Stimulated activated naive CD8-positive, alpha-beta T cell treated with anti-CD3 and anti-CD28 coated beads, Interleukin-15, Interleukin-2, amounts not matched to agents 100 ng/mL and 50 ng/mL, for 24 hours (primary cell): ENCODE results near the gene GCN1.

Experiments
- H3K27ac Mint-ChIP-seq: one replicate; pipeline ENCODE4 v1.8.0; 2021; ENCODE audit warnings: mild to moderate bottlenecking, mixed read lengths
- H3K27me3 Mint-ChIP-seq: one replicate; pipeline ENCODE4 v1.8.0; 2021; ENCODE audit warnings: mixed read lengths
- H3K36me3 Mint-ChIP-seq: one replicate; pipeline ENCODE4 v1.8.0; 2021; ENCODE audit warnings: low read depth, mixed read lengths
- H3K4me1 Mint-ChIP-seq: one replicate; pipeline ENCODE4 v1.8.0; 2021; ENCODE audit warnings: low read depth, mixed read lengths
- H3K4me3 Mint-ChIP-seq: one replicate; pipeline ENCODE4 v1.8.0; 2021; ENCODE audit warnings: mild to moderate bottlenecking, mixed read lengths
- H3K9me3 Mint-ChIP-seq: one replicate; pipeline ENCODE4 v1.8.0; 2021; ENCODE audit warnings: mixed read lengths

Gene GCN1

GRCh38 chr12:120186654-120187053, 7.9 kb downstream of the GCN1 start:
- Mint-ChIP-seq H3K27me3 (no peaks in the 10 kb centered on the region), H3K27ac (peak overlapping the region; percentile 47), H3K4me3 (no peak overlapping the region), H3K36me3 (peaks cover 77% of the 10 kb centered on the region), H3K9me3 (no peaks in the 10 kb centered on the region), H3K4me1 (peaks cover 20% of the 10 kb centered on the region)

GRCh38 chr12:120183211-120183631, 11.3 kb downstream of the GCN1 start:
- Mint-ChIP-seq H3K4me1 (peaks cover 12% of the 10 kb centered on the region), H3K27me3 (no peaks in the 10 kb centered on the region), H3K9me3 (no peaks in the 10 kb centered on the region), H3K27ac (no peak overlapping the region), H3K36me3 (peaks cover 66% of the 10 kb centered on the region), H3K4me3 (no peak overlapping the region)

GRCh38 chr12:120181991-120182631, 12.4 kb downstream of the GCN1 start:
- Mint-ChIP-seq H3K4me1 (peaks cover 12% of the 10 kb centered on the region), H3K27me3 (no peaks in the 10 kb centered on the region), H3K9me3 (no peaks in the 10 kb centered on the region), H3K27ac (no peak overlapping the region), H3K36me3 (peaks cover 72% of the 10 kb centered on the region), H3K4me3 (no peak overlapping the region)

GRCh38 chr12:120180975-120181374, 13.5 kb downstream of the GCN1 start:
- Mint-ChIP-seq H3K9me3 (no peaks in the 10 kb centered on the region), H3K4me1 (peaks cover 6% of the 10 kb centered on the region), H3K27me3 (no peaks in the 10 kb centered on the region), H3K36me3 (peaks cover 72% of the 10 kb centered on the region), H3K27ac (no peak overlapping the region), H3K4me3 (no peak overlapping the region)

- peaks cover 77% of the 10 kb centered on the region for H3K36me3 Mint-ChIP-seq
- H3K27ac Mint-ChIP-seq = no peak overlapping the region
Measured at GRCh38 chr12:120175537-120175936, 19.0 kb downstream of the GCN1 start.

GRCh38 chr12:120175062-120175461, 19.5 kb downstream of the GCN1 start:
- peaks cover 82% of the 10 kb centered on the region for H3K36me3 Mint-ChIP-seq
- H3K4me3 Mint-ChIP-seq = no peak overlapping the region

More at GRCh38 chr12:120175537-120175936, 19.0 kb downstream of the GCN1 start:
- Mint-ChIP-seq H3K9me3 (no peaks in the 10 kb centered on the region), H3K4me3 (no peak overlapping the region), H3K4me1 (peaks cover 9% of the 10 kb centered on the region), H3K27me3 (no peaks in the 10 kb centered on the region)

GRCh38 chr12:120172053-120172452, 22.5 kb downstream of the GCN1 start:
- peaks cover 75% of the 10 kb centered on the region for H3K36me3 Mint-ChIP-seq
- no peaks in the 10 kb centered on the region for H3K27me3 Mint-ChIP-seq
- no peak overlapping the region for H3K4me3 Mint-ChIP-seq
- peaks cover 9% of the 10 kb centered on the region for H3K4me1 Mint-ChIP-seq
- H3K9me3 Mint-ChIP-seq = no peaks in the 10 kb centered on the region
- H3K27ac Mint-ChIP-seq = no peak overlapping the region

More at GRCh38 chr12:120175062-120175461, 19.5 kb downstream of the GCN1 start:
- Mint-ChIP-seq H3K9me3 (no peaks in the 10 kb centered on the region), H3K4me1 (peaks cover 9% of the 10 kb centered on the region), H3K27me3 (no peaks in the 10 kb centered on the region), H3K27ac (no peak overlapping the region)

GRCh38 chr12:120170631-120171030, 23.9 kb downstream of the GCN1 start:
- Mint-ChIP-seq H3K36me3 (peaks cover 61% of the 10 kb centered on the region), H3K27me3 (no peaks in the 10 kb centered on the region), H3K27ac (no peak overlapping the region), H3K4me1 (peaks cover 9% of the 10 kb centered on the region), H3K4me3 (no peak overlapping the region), H3K9me3 (no peaks in the 10 kb centered on the region)

GRCh38 chr12:120169946-120170345, 24.6 kb downstream of the GCN1 start:
- Mint-ChIP-seq H3K36me3 (peaks cover 54% of the 10 kb centered on the region), H3K27me3 (no peaks in the 10 kb centered on the region), H3K9me3 (no peaks in the 10 kb centered on the region), H3K4me1 (peaks cover 9% of the 10 kb centered on the region), H3K27ac (no peak overlapping the region), H3K4me3 (no peak overlapping the region)

- Mint-ChIP-seq H3K27me3 (no peaks in the 10 kb centered on the region), H3K4me1 (peaks cover 9% of the 10 kb centered on the region), H3K4me3 (no peak overlapping the region), H3K36me3 (peaks cover 54% of the 10 kb centered on the region), H3K27ac (no peak overlapping the region), H3K9me3 (no peaks in the 10 kb centered on the region)
Measured at GRCh38 chr12:120168337-120168736, 26.2 kb downstream of the GCN1 start.

GRCh38 chr12:120167529-120168095, 26.9 kb downstream of the GCN1 start:
- Mint-ChIP-seq H3K36me3 (peaks cover 54% of the 10 kb centered on the region), H3K4me3 (no peak overlapping the region), H3K9me3 (no peaks in the 10 kb centered on the region), H3K27me3 (no peaks in the 10 kb centered on the region), H3K4me1 (peaks cover 8% of the 10 kb centered on the region), H3K27ac (no peak overlapping the region)

- H3K27ac Mint-ChIP-seq = no peak overlapping the region
- peaks cover 64% of the 10 kb centered on the region for H3K36me3 Mint-ChIP-seq
- H3K4me3 Mint-ChIP-seq = no peak overlapping the region
- H3K9me3 Mint-ChIP-seq = no peaks in the 10 kb centered on the region
- no peaks in the 10 kb centered on the region for H3K27me3 Mint-ChIP-seq
- H3K4me1 Mint-ChIP-seq = no peaks in the 10 kb centered on the region
Measured at GRCh38 chr12:120164293-120164692, 30.2 kb downstream of the GCN1 start.

- no peak overlapping the region for H3K4me3 Mint-ChIP-seq
- no peak overlapping the region for H3K27ac Mint-ChIP-seq
- H3K9me3 Mint-ChIP-seq = no peaks in the 10 kb centered on the region
- H3K27me3 Mint-ChIP-seq = no peaks in the 10 kb centered on the region
- H3K36me3 Mint-ChIP-seq = peaks cover 68% of the 10 kb centered on the region
- H3K4me1 Mint-ChIP-seq = no peaks in the 10 kb centered on the region
Measured at GRCh38 chr12:120162763-120163162, 31.8 kb downstream of the GCN1 start.

- no peak overlapping the region for H3K27ac Mint-ChIP-seq
- H3K36me3 Mint-ChIP-seq = peaks cover 75% of the 10 kb centered on the region
- H3K4me1 Mint-ChIP-seq = no peaks in the 10 kb centered on the region
- H3K4me3 Mint-ChIP-seq = no peak overlapping the region
- no peaks in the 10 kb centered on the region for H3K9me3 Mint-ChIP-seq
- H3K27me3 Mint-ChIP-seq = no peaks in the 10 kb centered on the region
Measured at GRCh38 chr12:120161852-120162251, 32.7 kb downstream of the GCN1 start.

- Mint-ChIP-seq H3K4me1 (no peaks in the 10 kb centered on the region), H3K27ac (no peak overlapping the region), H3K36me3 (peaks cover 96% of the 10 kb centered on the region), H3K9me3 (no peaks in the 10 kb centered on the region), H3K4me3 (no peak overlapping the region), H3K27me3 (no peaks in the 10 kb centered on the region)
Measured at GRCh38 chr12:120159509-120160237, 34.8 kb downstream of the GCN1 start.
